CD4-positive, alpha-beta T cell treated with Interleukin-6 for 4 hours (primary cell): Measurements from ENCODE around the gene ZNF524.
"Not testable (repeated sequence)": the region's sequence is repeated elsewhere in the genome, so short reads cannot be mapped to it uniquely, and the experiment has no call there.

Experiments used
- DNase-seq: peaks from one replicate; pipeline ENCODE4 v3.0.0-alpha.2; 2020; ENCODE audit warnings: mixed read lengths

Gene ZNF524

GRCh38 chr19:55581823-55582223 is 18.3 kb upstream of the ZNF524 start:
- no peak for DNase-seq

DNA sequence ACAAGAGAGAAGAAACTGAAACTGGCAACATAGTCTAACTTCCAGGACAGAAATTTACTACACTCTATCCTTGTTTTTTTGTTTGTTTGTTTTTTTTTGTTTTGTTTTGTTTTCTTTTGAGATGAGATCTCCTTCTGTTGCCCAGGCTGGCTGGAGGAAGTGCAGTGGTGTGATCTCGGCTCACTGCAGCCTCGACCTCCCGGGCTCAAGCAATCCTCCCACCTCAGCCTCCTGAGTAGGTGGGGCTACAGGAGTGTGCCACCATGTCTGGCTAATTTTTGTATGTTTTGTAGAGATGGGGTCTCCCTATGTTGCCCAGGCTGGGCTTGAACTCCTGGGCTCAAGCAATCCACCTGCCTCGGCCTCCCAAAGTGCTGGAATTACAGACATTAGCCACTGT is 17.8 kb upstream of the ZNF524 start:
- DNase-seq = not testable (repeated sequence)

GRCh38 chr19:55583897-55584296 is 16.2 kb upstream of the ZNF524 start:
- not testable (repeated sequence) for DNase-seq

DNA sequence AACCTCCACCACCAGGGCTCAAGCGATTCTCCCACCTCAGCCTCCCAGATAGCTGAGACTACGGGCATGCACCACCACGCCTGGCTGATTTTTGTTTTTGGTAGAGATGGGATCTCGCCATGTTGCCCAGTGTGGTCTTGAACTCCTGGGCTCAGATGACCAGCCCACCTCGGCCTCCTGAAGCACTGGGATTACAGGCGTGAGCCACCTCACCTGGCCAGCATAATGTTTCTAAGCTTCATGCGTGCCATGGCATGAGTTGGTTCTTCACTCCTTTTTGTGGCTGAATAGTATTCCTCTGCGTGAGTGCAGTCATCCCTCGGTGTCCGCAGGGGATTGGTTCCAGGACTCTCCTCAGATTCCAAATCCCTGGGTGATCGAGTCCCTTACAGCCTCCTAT is 15.2 kb upstream of the ZNF524 start:
- DNase-seq = no peak

DNA sequence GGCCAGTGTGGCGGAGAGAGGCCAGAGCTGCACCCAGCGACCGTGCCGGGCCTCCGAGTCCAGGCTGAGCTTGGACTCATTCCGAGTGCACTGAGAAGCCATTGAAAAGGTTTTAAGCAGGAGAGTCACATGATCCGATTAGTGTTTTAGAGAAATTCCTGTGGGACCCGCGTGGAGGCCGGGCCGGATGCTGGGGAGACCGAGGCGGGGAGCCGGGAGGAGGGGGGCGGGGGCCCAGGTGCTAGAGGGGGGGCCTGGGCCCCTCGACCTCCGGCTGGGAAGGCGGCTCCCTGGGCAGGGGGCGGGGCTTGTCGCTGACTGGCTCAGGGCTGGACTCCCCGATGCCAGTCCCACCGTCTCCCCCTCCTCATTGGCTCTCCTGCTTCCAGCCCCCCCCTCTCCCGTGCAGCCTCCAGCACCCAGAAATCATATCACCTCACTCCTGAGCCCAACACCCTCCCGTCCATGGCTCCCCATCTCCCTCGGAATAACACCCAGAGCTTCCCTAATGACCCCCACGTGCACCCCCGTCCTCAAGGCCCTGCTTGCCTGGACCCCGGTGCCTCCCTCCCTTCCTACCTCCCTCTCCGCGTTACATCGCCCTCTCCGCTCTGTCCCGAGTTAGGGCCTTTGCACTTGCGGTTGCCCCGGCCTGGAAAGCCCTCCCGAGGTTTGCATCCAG is 14.3 kb upstream of the ZNF524 start:
- DNase-seq = peak; percentile 79

DNA sequence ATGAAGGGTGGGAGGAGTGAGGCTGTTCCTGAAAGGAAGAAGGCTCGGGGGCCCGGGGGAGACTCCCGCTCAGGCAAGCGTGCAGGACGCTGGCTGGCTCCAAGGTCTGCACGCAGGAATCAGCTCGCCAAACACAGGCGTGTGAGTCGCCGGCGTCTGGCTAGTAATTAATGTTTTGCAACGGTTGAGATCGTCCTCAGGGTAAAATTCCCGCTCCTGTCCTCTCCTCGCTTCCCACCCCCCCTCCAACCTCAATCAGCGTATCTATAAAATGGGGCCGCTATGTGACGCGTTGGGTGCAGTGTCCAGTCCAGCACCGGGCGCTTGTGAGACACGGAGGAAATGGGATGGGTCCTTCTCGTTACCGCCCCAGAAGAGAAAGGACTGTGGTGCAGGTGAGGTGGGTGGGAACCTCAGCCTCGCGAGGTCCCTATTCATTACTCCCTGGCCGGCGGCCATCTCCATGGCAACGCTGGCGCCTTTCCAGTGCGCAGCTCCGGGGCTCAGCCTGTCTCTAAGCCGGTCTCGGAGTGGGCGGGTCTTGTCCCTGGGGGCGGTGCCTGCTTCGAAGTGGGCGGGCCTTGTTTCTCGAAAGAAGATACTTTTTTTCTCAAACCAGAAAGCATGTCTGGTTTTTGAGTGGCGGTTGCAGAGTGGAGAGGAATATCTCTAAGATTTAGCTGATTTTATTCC is 13.0 kb upstream of the ZNF524 start:
- DNase-seq = peak; percentile 90

DNA sequence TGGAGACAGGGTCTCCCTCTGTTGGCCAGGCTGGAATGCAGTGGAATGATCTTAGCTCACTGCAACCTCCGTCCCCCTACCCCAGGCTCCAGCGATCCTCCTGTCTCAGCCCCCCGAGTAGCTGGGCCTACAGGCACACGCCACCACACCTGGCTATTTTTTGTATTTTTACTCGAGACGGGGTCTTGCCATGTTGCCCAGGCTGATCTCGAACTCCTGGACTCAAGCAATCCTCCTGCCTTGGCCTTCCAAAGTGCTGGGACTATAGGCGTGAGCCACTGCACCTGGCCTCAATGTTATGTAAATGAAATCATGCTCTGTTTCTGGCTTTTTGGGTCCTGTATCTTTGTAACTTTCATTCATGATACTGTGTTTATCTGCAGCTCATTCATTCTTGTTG is 11.3 kb upstream of the ZNF524 start:
- DNase-seq = no peak

- DNase-seq = no peak
These were observed 10.0 kb upstream of the ZNF524 start for GRCh38 chr19:55590109-55590508.

GRCh38 chr19:55590617-55591016 is 9.5 kb upstream of the ZNF524 start:
- no peak for DNase-seq

DNA sequence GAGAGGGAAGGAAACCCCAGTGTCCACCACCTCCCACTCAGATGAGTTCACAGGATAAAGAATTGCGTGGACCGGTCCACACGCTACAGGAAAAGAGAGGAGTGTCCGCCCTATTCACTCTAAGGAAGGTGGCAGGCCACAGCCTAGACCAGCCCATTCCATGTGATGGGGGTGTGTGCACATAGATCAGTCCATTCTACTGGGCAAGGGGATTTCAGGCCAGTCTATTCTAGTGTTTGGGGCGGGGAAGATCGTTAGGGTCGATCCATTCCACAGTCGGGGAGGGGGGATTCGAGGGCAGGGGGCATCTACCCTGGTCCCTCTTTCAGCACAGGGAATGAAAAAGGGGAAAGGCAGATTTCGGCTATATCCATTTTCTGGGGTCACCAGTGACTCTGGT is 8.5 kb upstream of the ZNF524 start:
- DNase-seq = no peak

GRCh38 chr19:55592391-55593090 is 7.5 kb upstream of the ZNF524 start:
- DNase-seq = no peak

DNA sequence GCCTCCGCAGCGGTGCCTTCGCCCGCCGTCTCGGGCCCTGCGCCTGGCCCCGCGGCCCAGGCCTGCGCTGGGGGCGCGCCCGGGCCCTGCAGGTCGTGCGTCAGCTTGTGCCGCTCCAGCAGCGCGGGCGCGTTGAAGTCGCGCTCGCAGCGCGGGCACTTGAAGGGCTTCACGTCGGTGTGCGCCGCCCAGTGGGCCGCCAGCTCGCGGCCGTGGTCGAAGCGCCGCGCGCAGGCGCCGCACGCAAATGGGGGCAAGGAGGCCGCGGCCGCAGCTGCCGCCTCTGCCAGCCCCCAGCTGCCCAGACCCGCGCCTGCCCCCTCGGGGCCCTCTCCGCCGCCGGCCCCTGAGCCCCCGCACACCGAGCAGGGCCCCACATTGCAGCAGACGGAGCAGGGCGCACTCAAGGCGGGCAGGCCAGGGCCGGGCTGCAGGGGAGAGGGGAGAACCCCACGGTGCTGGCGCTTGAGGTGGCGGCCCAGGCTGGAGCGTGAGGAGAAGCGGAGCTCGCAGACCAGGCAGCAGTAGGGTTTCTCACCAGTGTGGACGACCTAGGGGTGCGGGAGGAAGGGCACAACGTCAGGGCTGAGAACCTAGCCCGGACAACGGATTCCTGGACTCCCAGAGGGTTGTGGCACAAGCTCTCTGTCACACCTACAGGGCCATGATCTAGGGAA is 6.9 kb upstream of the ZNF524 start:
- no peak for DNase-seq

- no peak for DNase-seq
These were observed 5.0 kb upstream of the ZNF524 start for GRCh38 chr19:55594996-55595545.

DNA sequence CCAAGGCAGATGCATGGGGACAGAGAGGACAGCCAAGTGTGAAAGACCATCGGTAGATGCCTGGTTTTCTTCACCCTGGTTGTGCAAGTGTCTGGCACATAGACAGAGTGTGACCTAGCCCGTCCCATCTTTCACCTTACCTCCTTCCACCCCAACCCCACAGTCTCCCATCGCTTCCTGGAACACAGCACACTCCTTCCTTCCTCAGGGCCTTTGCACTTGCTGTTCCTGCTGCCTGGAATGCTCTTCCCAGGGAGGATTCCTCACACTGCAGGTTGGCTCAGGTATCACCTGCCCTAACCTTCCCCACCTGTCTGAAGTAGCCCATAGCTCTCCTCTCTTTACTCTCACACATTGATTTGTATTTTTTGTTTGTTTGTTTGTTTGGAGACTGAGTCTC is 3.8 kb upstream of the ZNF524 start:
- no peak for DNase-seq

GRCh38 chr19:55597501-55597921 is 2.6 kb upstream of the ZNF524 start:
- no peak for DNase-seq

DNA sequence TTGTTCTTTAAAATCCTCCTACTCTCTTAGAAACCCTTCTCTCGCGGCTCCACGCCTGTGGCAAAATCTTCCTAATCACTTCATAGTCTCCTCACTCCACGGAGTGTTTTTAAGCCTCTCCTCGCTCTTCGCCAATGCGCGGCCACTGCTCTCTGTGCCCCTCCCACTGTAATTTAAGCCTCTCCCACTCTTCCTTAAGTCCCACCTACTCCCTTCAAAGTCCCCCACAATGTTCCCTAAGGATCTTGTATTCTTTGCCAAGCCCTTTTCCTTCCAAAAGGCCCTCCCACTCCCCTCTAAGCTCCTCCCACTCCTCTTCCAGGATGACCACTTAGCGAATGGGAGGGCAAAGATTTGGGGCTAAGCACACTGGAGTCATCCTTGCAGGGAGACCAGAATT is 2.1 kb upstream of the ZNF524 start:
- no peak for DNase-seq

- peak; percentile 80 for DNase-seq
These were observed 1.2 kb upstream of the ZNF524 start for GRCh38 chr19:55598719-55599467.

DNA sequence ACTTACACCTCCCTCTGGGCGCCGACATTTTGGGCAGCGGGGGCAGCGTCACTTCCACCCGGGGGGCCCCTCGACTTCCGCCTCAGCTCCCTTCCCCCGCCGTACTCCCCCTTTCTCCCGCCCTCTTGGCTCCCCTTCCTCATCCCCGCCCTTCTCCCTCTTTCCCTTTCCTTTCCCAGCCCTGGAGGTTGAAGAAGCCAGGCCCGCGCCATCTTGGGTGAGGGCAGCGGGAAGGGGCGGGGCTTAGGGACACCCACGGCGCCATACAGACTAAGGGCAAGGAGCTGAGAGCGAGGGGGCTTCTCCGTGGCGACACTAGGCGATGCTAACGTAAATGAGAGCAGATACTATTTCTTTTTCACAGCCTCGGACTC is 633 bp upstream of the ZNF524 start, which contains the start of gene FIZ1:
FIZ1 (minus strand) TSS at position 50 of the 374 bp plus-strand sequence. CDS start 1,652 bp downstream, outside the sequence.
- peak; percentile 97 for DNase-seq

- DNase-seq = no peak
These were observed 557 bp downstream of the ZNF524 start for GRCh38 chr19:55600662-55601028.

DNA sequence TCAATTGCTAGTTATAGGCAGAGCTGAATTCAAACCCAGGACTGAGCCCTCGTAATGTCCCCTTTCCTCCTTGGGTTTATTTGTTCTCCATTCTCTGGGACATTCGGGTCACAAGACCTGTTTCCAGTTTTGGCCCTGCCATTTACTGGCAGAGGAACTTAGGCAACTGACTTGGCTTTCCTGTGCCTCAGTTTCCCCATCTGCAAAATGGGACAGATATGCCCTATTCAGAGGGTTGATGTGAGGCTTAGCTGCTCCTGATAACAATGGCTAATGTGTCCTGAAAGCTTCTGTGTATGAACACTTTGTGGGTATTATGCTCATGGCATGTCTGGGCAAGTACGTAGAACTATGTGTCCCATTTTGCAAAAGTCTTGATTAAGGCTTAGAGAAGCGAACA is 996 bp downstream of the ZNF524 start:
- no peak for DNase-seq

- no peak for DNase-seq
These were observed 2.3 kb downstream of the ZNF524 start for GRCh38 chr19:55602104-55603001.
